ENCODE data around the gene SFXN4.

GRCh38 chr10:119153041-119153440 lies 12.5 kb downstream of the SFXN4 start:
- TF ChIP-seq CTCF (IDR thresholded peaks at IDR 0.05; ENCODE audit: low read depth, low read length, missing input control) (no peak), YY1 (IDR thresholded peaks at IDR 0.05) (no peak), REST (IDR thresholded peaks at IDR 0.05) (no peak), RAD21 (IDR thresholded peaks at IDR 0.05) (no peak), JUND (IDR thresholded peaks at IDR 0.05) (no peak), FOXA1 (IDR thresholded peaks at IDR 0.05) (no peak), EGR1 (IDR thresholded peaks at IDR 0.05; ENCODE audit: low read depth in 2 of 2) (no peak), MAX (IDR thresholded peaks at IDR 0.05) (no peak), RXRA (IDR thresholded peaks at IDR 0.05) (no peak), SP1 (IDR thresholded peaks at IDR 0.05) (no peak), GABPA (IDR thresholded peaks at IDR 0.05 in 1 of 2, conservative IDR thresholded peaks at IDR 0.05 in 1 of 2) (no peak)
